ENCODE data around the gene KRTCAP3. TPM values are rescaled to one million over a fixed set of nuclear protein-coding genes. Genes with fewer than 3 reads are reported as not detected.

KRTCAP3 gene
- total RNA-seq, 1 donor from 2014 or later = 0.24 TPM

Other genes with a start within 250 kb of the KRTCAP3 start
- 109 TPM for gene ATRAID, start 230.3 kb upstream of the KRTCAP3 start, total RNA-seq
- gene SLC5A6, start 230.1 kb upstream of the KRTCAP3 start, total RNA-seq = 12.3 TPM
- gene CAD, start 225.0 kb upstream of the KRTCAP3 start, total RNA-seq = 8.6 TPM
- 10.4 TPM for gene SLC30A3, start 179.3 kb upstream of the KRTCAP3 start, total RNA-seq
- gene DNAJC5G, start 166.9 kb upstream of the KRTCAP3 start, total RNA-seq = 2.3 TPM
- gene TRIM54, start 160.0 kb upstream of the KRTCAP3 start, total RNA-seq = 301 TPM
- 0.59 TPM for gene UCN, start 133.9 kb upstream of the KRTCAP3 start, total RNA-seq
- 37.2 TPM for gene MPV17, start 119.3 kb upstream of the KRTCAP3 start, total RNA-seq
- gene GTF3C2, start 85.6 kb upstream of the KRTCAP3 start, total RNA-seq = 14.6 TPM
- 37.4 TPM for gene EIF2B4, start 72.0 kb upstream of the KRTCAP3 start, total RNA-seq
- gene SNX17, start 71.8 kb upstream of the KRTCAP3 start, total RNA-seq = 55.6 TPM
- 6.0 TPM for gene ZNF513, start 61.6 kb upstream of the KRTCAP3 start, total RNA-seq
- 34.3 TPM for gene PPM1G, start 32.8 kb upstream of the KRTCAP3 start, total RNA-seq
- gene NRBP1, start 13.8 kb upstream of the KRTCAP3 start, total RNA-seq = 50.8 TPM
- 20.3 TPM for gene IFT172, start 47.4 kb downstream of the KRTCAP3 start, total RNA-seq
- gene FNDC4, start 52.8 kb downstream of the KRTCAP3 start, total RNA-seq = 2.0 TPM
- gene GCKR, start 54.5 kb downstream of the KRTCAP3 start, total RNA-seq = not detected
- gene ZNF512, start 140.7 kb downstream of the KRTCAP3 start, total RNA-seq = 16.6 TPM
- 6.1 TPM for gene CCDC121, start 186.6 kb downstream of the KRTCAP3 start, total RNA-seq
- 18.0 TPM for gene GPN1, start 186.7 kb downstream of the KRTCAP3 start, total RNA-seq
- gene SUPT7L, start 221.2 kb downstream of the KRTCAP3 start, total RNA-seq = 24.2 TPM
- gene SLC4A1AP, start 221.5 kb downstream of the KRTCAP3 start, total RNA-seq = 18.5 TPM